GM19023 (cell line): Measurements from ENCODE around the gene CACHD1.

ENCODE experiments used
- ATAC-seq: cut with Tn5 transposase; IDR thresholded peaks from one replicate; pipeline ENCODE4 v1.9.1; 2021; ENCODE audit warnings: mild to moderate bottlenecking, moderate library complexity; ENCODE audit not compliant: unreplicated experiment

Gene CACHD1

DNA sequence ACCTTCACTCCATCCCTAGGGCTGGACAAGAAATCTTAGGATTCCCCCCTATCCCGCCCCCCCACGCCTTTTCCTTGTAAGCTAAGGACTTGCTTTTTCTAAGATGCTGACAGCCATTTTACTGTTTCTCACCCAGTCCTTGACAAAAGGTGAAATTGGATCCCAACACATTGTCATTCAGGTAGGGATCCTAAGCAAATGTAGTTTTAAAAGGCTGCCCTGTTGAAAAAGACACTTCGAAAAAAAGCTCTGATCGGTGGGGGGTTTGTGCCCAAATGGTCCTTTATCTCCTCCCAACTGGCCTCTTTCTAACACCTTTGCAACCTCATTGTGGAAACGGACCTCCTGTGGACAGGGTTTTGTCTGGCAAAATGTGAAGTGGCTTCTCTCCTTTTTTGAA lies 2.9 kb downstream of the CACHD1 start:
- no peak for ATAC-seq

DNA sequence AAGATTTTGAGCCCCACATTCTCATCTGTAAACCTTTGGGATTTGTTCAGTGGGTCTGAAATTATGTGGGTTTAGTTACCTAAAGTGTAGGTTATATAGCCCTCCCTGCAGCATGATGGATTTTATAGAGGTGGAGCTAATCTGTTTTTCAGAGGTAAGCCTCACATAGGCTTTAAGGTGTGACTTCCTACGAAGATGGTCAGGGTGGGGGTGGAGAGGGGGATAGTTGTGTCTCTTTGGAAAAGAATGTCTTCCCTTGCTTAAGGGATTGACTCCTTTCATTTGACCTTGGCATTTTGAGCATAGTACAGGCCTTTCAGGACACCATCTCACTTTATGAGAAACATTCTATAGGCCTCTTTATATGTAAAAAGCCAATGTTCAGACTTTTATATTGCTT lies 3.4 kb downstream of the CACHD1 start:
- no peak for ATAC-seq

DNA sequence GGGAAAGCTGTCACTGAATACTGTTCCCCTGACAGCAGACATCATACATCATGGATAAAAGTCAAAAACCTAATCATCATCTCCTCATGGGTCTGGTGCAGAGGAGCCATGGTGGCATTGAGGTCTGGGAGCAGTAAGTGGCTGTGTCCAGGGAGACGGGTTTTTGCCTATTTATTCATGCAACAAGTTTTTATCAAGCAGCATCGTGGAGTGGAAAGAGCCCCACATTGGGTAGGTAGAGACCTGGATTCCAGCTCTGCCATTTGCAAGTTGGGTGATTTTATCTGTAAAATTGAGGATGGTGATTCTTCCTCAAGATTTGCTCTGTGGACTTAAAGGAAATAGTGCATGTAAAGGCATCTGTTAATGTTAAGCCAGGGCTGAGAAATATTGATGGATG lies 4.2 kb downstream of the CACHD1 start:
- ATAC-seq: no peak

DNA sequence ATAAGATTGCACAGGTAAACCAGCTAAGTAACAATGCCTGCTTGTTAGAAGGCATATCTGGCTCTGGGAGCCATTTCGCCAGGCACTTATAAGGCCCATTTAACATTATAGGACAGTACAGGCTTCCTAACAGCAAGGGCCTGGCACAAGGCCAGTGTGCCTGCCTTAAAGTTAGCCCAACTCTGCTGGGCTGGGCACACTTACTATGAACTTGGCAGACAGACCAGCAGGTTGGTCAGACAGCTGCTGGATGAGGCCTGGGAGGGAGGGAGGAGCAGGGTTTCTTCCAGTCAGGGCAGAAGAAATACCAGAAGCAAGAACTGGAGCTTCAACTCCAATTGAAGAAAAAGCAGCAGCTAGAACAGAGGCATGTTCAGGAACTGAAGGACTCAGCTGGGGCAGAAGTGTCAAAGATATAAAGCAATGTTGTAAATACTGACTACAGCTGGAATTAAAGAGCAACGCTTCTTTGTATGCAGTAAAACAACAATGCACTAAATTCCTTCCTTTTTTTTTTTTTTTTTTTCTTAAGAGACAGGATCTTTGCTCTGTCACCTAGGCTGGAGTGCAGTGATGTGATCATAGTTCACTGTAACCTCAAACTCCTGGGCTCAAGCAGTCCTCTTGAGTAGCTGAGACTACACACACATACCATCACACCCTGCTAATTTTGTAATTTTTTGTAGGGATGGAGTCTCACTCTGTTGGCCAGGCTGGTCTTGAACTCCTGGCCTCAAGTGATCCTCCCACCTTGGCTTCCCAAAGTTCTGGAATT lies 4.9 kb downstream of the CACHD1 start:
- ATAC-seq: no peak

DNA sequence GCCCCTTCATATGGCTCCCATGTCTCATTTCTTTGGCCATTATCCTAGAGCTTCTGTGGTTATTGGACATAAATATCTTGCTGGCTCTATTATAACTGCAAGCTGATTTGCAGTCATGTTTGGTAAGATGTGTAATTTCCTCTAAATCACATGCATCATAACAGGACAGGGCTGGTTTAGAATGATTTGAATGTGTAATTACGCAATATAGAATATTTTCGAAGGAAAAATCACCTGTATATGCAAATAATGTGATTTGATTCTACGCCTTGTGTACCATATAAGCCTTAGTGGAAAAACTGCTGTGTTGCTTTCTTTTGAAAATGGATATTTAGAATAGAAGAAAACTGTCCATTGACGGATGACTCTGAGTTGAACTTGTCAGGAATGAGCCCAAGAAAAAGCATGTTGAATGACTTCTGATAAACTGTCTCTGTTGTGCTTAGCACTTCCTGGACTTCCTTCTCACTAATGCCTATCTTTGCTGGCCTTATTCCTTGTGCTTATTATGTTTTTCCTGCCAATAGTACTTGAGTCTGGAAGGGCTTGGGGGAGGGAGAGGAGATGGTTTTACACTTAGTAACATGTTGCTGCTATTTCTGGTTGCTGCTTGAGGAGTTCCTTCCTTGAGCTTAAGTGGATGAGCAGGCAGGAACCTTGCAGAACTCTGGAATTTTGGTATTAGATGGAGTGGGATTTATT lies 6.5 kb downstream of the CACHD1 start:
- no peak for ATAC-seq

DNA sequence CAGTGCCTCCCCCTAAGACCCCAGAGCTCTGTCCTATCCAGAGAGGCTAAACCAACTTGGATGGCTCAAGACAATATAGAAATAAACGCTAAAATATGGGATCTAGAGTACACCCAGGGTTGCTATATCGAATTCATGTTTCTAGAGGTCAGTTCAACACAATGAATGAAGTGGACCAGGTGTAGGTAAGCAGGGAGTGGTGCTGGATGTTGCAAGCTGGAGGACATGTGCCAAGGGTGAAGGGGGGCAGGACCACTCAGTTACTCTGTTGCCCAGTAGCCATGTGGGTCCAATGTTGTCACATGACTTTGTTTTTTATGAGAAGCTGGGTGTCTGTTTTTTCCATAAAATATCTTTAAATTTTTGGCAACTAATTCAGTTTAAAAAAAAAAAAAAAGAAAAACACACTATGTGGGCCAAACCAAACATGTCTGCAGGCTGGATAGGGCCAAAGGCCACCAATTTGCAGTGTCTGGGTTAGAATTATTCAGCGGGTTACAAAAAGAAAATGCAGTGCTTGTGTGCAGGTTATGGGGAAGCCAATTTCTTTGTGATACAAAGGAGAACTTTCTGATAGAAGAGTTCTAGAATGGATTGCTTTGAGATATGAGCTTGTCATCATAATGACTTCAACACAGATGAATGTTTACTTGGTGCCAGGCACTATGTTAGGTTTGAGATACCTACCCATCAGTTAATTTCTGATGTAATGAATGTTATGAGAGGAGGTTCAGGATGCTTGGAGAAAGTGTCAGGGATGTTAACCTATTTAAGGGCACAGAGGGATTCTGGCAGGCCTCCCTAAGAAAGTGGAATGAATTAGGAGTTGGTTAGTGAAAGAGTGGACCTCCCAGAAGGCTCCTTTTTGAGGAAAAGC lies 8.9 kb downstream of the CACHD1 start:
- ATAC-seq: no peak

DNA sequence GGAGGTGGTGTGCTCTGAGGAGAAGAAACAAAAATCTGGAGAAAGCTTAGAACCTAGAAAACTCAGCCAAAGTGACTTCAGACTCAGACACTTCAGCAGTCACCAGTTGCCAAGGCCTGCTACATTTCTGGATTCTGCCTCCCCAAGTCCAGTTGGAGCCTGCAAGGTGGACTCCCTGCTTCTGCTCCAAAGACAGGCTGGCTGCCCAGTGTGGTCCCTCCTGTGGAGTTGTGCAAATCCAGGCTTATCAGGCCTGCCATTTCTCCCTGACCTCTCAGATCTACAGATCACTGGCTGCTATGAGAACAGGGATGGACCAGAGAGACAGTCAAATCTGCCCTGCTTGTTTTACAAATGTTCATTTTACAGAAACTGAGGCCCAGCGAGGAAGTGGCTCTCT lies 9.9 kb downstream of the CACHD1 start:
- no peak for ATAC-seq

- ATAC-seq: no peak
Measured at GRCh38 chr1:64480999-64481772, 11.3 kb downstream of the CACHD1 start.

- no peak for ATAC-seq
Measured at GRCh38 chr1:64482128-64482527, 12.2 kb downstream of the CACHD1 start.

DNA sequence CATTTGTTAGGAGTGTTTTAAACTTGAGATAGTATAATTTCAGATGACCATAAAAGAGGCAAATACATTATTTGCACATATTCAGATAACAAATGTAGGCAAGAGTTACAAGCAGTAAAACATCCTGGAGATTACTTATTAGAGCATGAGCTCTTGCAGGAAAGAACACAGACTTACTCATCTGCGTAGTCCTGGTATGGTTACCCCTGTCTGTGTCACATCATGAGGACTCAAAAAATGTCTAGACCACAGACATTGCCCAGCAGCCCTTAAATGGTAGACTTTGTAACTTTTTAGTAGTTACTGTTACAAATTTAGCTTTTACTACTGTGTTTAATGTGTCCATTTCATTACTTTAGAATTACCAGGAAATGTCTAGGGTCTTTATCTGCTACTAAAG lies 12.8 kb downstream of the CACHD1 start:
- ATAC-seq: no peak

GRCh38 chr1:64483731-64484414 lies 13.9 kb downstream of the CACHD1 start:
- ATAC-seq: no peak

DNA sequence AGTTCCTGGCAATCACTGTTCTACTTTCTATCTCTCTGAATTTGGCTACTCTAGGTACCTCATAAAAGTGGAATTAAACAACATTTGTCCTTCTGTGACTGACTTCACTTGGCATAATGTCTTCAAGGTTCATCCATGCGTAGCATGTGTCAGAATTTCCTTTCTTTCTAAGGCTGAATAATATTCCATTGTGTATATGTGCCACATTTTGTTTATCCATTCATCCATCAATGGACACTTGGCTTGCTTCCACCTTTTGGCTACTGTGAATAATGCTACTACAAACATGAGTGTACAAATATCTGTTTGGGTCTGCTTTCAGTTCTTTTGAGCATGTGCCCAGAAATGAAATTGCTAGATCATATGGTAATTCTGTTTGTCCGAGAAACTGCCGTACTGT lies 14.7 kb downstream of the CACHD1 start:
- no peak for ATAC-seq

DNA sequence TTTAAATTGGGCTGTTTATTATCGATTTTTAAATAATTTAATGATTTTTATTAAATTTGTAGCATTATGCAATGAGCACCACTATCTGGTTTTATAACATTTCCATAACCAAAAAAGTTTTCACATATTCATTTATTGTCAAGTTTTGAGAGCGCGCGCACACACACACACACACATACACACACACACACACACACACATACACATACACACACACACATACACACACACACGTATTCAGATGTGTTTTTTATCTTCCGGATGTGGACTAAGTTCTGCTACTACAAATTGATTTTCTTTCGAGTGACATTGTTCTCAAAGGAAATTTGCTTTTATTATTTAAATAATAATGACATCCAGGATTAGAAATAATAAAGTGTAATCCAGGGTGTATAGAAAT lies 16.3 kb downstream of the CACHD1 start:
- ATAC-seq: no peak

- ATAC-seq: no peak
Measured at GRCh38 chr1:64487061-64487460, 17.1 kb downstream of the CACHD1 start.

GRCh38 chr1:64488862-64489261 lies 18.9 kb downstream of the CACHD1 start:
- no peak for ATAC-seq

GRCh38 chr1:64489707-64490106 lies 19.8 kb downstream of the CACHD1 start:
- ATAC-seq: no peak

- ATAC-seq: no peak
Measured at GRCh38 chr1:64490213-64490818, 20.4 kb downstream of the CACHD1 start.

- ATAC-seq: no peak
Measured at GRCh38 chr1:64492424-64492823, 22.5 kb downstream of the CACHD1 start.

DNA sequence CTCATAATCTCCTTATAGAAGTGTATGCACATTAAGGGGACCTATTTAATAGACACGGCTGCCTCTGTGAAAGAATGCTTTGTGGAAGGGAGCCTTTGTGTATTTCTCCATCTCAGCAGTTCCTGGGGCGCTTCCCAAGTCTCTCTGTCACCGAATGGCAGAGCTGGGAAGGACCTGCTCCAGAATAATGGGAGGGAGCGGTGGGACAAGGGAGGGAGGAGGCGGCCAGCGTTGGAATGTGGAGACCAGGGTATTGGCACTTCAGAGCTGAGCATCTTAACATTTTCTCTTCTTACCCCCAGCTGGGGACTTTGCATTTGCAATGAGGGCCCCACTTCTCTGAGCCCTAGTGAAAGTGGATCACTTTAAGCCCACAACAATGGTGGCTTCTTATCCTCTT lies 23.9 kb downstream of the CACHD1 start:
- no peak for ATAC-seq

DNA sequence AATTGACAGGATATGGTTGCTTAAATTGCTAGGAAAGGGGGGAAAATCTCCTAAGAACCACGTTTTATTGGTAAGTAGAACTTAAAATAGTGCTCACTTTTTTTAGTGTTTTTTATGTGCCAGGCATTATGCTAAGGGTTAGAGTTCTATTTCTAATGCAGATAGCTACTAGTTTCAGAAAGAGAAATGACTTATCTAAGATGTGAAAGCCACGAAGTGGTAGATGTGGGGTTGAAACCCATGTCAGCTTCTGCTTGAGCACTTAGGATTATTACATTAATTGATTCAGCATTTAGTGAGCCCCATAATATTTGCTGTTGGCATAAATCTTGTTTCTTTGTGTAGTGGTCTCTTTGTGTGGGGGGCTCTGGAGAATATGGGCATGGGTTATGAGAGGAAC lies 24.7 kb downstream of the CACHD1 start:
- ATAC-seq: no peak
